Gastroesophageal sphincter (tissue), 3 donors: Measurements from ENCODE around the gene OBSL1.

Source experiments
- POLR2A ChIP-seq, 2 donors: fragments of 450-650 bp; IDR thresholded peaks; one replicate each; pipeline ENCODE4 v1.6.1; 2017; ENCODE audit warnings: antibody characterized with exemption in 2 of 2, mild to moderate bottlenecking in 2 of 2, moderate library complexity in 1 of 2
- TF ChIP-seq, protein P1 (sequence below), 4 experiments: fragments of 200-600 bp in 2 of 4; fragments of 450-650 bp in 2 of 4; sonication (generic) in 1 of 4; IDR thresholded peaks; one replicate each; pipeline ENCODE4 v1.5.1; 2017 to 2019; ENCODE audit warnings: antibody characterized with exemption in 4 of 4, mild to moderate bottlenecking in 2 of 4, moderate library complexity in 2 of 4

DNA sequence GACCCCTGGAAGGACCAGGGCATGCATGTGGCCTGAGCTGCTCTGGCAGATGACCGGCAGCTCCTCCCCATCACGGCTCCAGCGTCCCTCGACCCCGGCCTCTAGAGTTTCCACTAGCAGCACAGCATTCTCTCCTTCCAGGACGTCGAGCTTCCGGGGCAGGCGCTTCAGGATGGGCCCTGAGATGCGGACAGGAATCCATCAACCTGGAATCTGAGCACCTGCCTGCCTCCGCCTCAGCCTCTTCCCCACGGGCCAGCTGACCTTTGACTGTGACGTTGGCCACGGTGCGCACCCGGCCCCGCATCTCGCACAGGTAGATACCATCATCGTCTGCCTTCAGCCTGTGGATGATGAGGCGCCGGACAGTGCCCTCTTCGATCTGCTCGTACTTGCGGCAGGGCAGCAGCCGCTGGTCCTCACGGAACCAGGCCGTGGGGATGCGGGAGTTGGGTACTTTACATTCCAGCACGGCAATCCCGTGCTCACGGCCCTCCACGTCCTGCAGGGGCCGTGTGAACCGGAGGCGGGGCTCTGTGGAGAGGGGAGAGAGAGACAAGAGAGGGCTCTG is 3.5 kb downstream of the OBSL1 start:
- TF ChIP-seq, protein P1, sequence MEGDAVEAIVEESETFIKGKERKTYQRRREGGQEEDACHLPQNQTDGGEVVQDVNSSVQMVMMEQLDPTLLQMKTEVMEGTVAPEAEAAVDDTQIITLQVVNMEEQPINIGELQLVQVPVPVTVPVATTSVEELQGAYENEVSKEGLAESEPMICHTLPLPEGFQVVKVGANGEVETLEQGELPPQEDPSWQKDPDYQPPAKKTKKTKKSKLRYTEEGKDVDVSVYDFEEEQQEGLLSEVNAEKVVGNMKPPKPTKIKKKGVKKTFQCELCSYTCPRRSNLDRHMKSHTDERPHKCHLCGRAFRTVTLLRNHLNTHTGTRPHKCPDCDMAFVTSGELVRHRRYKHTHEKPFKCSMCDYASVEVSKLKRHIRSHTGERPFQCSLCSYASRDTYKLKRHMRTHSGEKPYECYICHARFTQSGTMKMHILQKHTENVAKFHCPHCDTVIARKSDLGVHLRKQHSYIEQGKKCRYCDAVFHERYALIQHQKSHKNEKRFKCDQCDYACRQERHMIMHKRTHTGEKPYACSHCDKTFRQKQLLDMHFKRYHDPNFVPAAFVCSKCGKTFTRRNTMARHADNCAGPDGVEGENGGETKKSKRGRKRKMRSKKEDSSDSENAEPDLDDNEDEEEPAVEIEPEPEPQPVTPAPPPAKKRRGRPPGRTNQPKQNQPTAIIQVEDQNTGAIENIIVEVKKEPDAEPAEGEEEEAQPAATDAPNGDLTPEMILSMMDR (IDR thresholded peaks at IDR 0.05), result no peak
- no peak for TF ChIP-seq POLR2A (IDR thresholded peaks at IDR 0.05)
